Gastroesophageal sphincter (tissue), 4 donors: Measurements from ENCODE around the gene RNF41. TPM values are rescaled to one million over a fixed set of nuclear protein-coding genes. Genes with fewer than 3 reads are reported as not detected.
"Not testable (repeated sequence)": the region's sequence is repeated elsewhere in the genome, so short reads cannot be mapped to it uniquely, and the experiment has no call there.

ENCODE experiments used
- ATAC-seq: fragments of 150-250 bp; one replicate; pipeline ENCODE4 v1.9.1; 2016; ENCODE audit warnings: mild to moderate bottlenecking, moderate library complexity
- H3K27ac ChIP-seq, 4 donors: fragments of 200-600 bp; sonication (generic) in 3 of 4; 1 replicate in 3 of 4; 2 replicates in 1 of 4; pipeline ENCODE4 v1.5.1; 2016 to 2019
- H3K27me3 ChIP-seq: fragments of 200-600 bp; sonication (generic); one replicate; pipeline ENCODE4 v1.5.1; 2019
- H3K36me3 ChIP-seq, 2 donors: fragments of 200-600 bp; sonication (generic); one replicate each; pipeline ENCODE4 v1.5.1; 2019; ENCODE audit warnings: control low read depth in 1 of 2
- H3K4me1 ChIP-seq, 3 donors: fragments of 200-600 bp; sonication (generic); 1 replicate in 2 of 3; 2 replicates in 1 of 3; pipeline ENCODE4 v1.5.1; 2016 to 2019; ENCODE audit warnings: control low read depth in 2 of 3
- H3K4me3 ChIP-seq, 2 donors: fragments of 200-600 bp; sonication (generic); one replicate each; pipeline ENCODE4 v1.5.1; 2019; ENCODE audit warnings: mild to moderate bottlenecking in 1 of 2, moderate library complexity in 1 of 2
- H3K9me3 ChIP-seq, 3 donors: fragments of 200-600 bp; sonication (generic); one replicate each; pipeline ENCODE4 v1.5.1; 2017 to 2019; ENCODE audit warnings: control low read depth in 2 of 3
- CTCF ChIP-seq, 4 experiments: fragments of 200-600 bp in 2 of 4; fragments of 450-650 bp in 2 of 4; sonication (generic) in 1 of 4; IDR thresholded peaks; one replicate each; pipeline ENCODE4 v1.5.1; 2017 to 2019; ENCODE audit warnings: antibody characterized with exemption in 4 of 4, mild to moderate bottlenecking in 2 of 4, moderate library complexity in 2 of 4
- EP300 ChIP-seq: sonication (generic); formaldehyde crosslinking; IDR thresholded peaks from one replicate; pipeline ENCODE4 v1.6.1; 2017; ENCODE audit warnings: antibody characterized with exemption, mild to moderate bottlenecking
- POLR2A ChIP-seq, 2 donors: fragments of 450-650 bp; IDR thresholded peaks; one replicate each; pipeline ENCODE4 v1.6.1; 2017; ENCODE audit warnings: antibody characterized with exemption in 2 of 2, mild to moderate bottlenecking in 2 of 2, moderate library complexity in 1 of 2
- POLR2AphosphoS5 ChIP-seq: sonication (generic); formaldehyde crosslinking; IDR thresholded peaks from one replicate; pipeline ENCODE4 v1.6.1; 2017; ENCODE audit warnings: antibody characterized with exemption
- WGBS, 2 donors: methylation state at CpG; one replicate each; pipeline ENCODE4 v1.1.5; 2018; ENCODE audit warnings: low coverage in 1 of 2; 5-methylcytosine and 5-hydroxymethylcytosine counted together
- total RNA-seq, 4 donors: library from RNA; depleted of rRNA; stranded (reverse); fragments of >200 nt; gene quantifications; one replicate each; pipeline ENCODE4 v1.1.0, GENCODE V29; 2016

The RNF41 gene
- total RNA-seq, 4 donors from 2014 or later, result 63.7 to 119 (median 102) TPM

GRCh38 chr12:56202366-56202765, 19.4 kb downstream of the RNF41 start:
- Histone ChIP-seq H3K27me3 (no peaks in the 10 kb centered on the region), H3K27ac (peak overlapping the region in 2 of 4 donors; percentile 24 to 41)
- WGBS, 2 donors, result 40 to 80% methylated on average over 1 of the region's 1 CpG

GRCh38 chr12:56198836-56199235, 22.9 kb downstream of the RNF41 start:
- ATAC-seq, result no peak
- TF ChIP-seq POLR2A (IDR thresholded peaks at IDR 0.05) (no peak), POLR2AphosphoS5 (no peak), EP300 (no peak), CTCF (IDR thresholded peaks at IDR 0.05) (no peak)
- 32 to 57% methylated on average over 1 of the region's 1 CpG for WGBS, 2 donors

More at GRCh38 chr12:56202366-56202765, 19.4 kb downstream of the RNF41 start:
- Histone ChIP-seq H3K9me3 (no peaks in the 10 kb centered on the region), H3K4me1 (peaks cover 0 to 17% (median 0%) of the 10 kb centered on the region in 3 donors), H3K4me3 (no peak overlapping the region), H3K36me3 (peaks cover 0 to 35% of the 10 kb centered on the region in 2 donors)
- no peak for ATAC-seq
- no peak for TF ChIP-seq POLR2AphosphoS5

DNA sequence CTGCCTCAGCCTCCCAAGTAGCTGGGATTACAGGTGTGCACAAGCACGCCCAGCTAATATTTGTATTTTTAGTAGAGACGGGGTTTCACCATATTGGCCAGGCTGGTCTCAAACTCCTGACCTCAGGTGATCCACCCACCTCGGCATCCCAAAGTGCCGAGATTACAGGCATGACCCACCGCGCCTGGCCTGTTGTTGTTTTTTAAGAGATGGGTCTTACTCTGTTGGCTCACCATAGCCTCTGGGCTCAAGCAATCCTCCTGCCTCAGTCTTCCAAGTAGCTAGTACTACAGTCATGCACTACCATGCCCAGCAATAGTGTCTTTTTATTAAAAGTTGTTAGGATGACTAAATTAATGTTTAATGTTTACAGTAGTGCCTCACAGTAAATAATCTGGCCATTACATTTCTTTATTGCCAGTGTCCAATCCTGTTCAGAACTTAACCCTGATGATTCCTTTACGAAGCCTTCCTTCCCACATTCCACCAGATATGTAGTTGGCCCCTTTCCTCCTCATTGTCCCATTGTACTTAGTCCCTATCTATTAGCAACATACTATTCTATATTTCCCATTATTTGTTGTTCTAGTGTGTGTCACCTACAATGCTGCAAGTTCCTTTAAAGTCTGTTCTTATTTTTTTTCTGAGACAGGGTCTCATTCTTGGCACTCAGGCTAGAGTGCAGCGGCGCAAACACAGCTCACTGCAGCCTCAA, 23.6 kb downstream of the RNF41 start:
- no peak overlapping the region for H3K4me3 ChIP-seq
- TF ChIP-seq CTCF (IDR thresholded peaks at IDR 0.05) (no peak), EP300 (no peak), POLR2AphosphoS5 (no peak), POLR2A (IDR thresholded peaks at IDR 0.05) (no peak)
- no peak for ATAC-seq
- H3K36me3 ChIP-seq, result no peaks in the 10 kb centered on the region
- peaks cover 0 to 6% (median 0%) of the 10 kb centered on the region in 3 donors for H3K4me1 ChIP-seq
- no peaks in the 10 kb centered on the region for H3K9me3 ChIP-seq
- 82 to 87% methylated on average over 6 of the region's 9 CpGs for WGBS, 2 donors
- no peaks in the 10 kb centered on the region for H3K27me3 ChIP-seq
- no peak overlapping the region for H3K27ac ChIP-seq

More at GRCh38 chr12:56198836-56199235, 22.9 kb downstream of the RNF41 start:
- no peaks in the 10 kb centered on the region for H3K27me3 ChIP-seq
- H3K36me3 ChIP-seq, result no peaks in the 10 kb centered on the region
- H3K4me1 ChIP-seq, result peaks cover 0 to 6% (median 0%) of the 10 kb centered on the region in 3 donors
- no peak overlapping the region for H3K27ac ChIP-seq
- H3K9me3 ChIP-seq, result no peaks in the 10 kb centered on the region
- no peak overlapping the region for H3K4me3 ChIP-seq

DNA sequence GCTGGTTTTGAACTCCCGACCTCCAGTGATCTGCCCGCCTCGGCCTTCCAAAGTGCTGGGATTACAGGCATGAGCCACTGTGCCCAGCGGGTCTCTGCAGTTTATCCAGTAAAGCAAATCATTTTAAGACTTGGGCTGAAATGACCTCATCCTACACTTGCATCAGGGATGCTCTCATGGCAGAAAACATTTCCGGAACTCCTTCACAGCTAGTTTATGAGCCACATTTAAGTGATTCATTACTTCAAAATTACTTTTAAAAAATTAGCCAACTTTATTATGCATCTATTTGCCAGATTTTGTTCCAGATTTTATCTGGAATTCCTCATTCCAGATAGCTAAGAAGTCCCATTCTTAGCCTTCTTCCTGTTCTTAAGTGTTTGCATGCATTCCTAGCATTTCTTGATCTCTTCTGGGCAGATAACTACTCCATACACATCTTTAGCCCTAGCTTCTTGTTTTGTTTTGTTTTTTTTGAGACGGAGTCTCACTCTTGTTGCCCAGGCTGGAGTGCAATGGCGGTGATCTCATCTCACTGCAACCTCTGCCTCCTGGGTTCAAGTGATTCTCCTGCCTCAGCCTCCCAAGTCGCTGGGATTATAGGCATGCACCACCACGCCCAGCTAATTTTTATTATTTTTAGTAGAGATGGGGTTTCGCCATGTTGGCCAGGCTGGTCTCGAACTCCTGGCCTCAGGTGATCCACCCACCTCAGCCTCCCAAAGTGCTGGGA, 24.7 kb downstream of the RNF41 start:
- H3K4me3 ChIP-seq, H3K27ac ChIP-seq, H3K36me3 ChIP-seq, H3K9me3 ChIP-seq, H3K4me1 ChIP-seq, H3K27me3 ChIP-seq: not testable (repeated sequence)
- ATAC-seq, result peak; percentile 46
- WGBS, 2 donors, result 61 to 70% methylated on average over 5 to 9 of the region's 11 CpGs

DNA sequence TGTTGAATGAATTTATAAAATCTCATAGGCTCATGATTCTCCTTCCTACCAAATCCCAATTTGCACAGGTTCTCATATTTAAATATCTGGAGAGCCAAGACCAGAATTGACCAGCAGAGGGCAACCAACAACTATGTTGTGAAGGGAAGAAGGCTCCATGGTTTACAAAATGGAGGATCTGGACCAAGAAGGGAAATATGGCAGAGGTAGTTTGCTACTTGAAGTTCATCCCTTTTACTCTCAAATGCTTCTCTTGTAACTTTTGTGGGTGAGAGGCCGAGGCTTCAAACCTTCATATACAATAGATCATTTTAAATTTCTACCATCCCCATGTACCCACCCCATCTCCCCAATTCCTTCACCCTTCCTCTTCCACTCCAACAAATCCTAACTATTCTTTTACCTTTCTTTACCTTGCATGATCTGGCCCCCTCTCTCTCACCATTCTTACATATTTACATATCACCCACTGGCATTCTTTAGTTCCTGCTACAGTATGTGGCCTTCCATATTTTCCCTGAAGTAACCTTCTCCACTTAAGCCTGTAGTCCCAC, 28.6 kb downstream of the RNF41 start:
- 15% methylated on average over 1 of the region's 1 CpG; no CpG with 5 or more reads in 1 of the 2 donors for WGBS, 2 donors
- TF ChIP-seq POLR2A (IDR thresholded peaks at IDR 0.05) (no peak), EP300 (no peak), CTCF (IDR thresholded peaks at IDR 0.05) (peak; percentile 80 to 93 (median 86)), POLR2AphosphoS5 (no peak)
- Histone ChIP-seq H3K9me3 (no peaks in the 10 kb centered on the region), H3K27me3 (no peaks in the 10 kb centered on the region), H3K36me3 (no peaks in the 10 kb centered on the region), H3K27ac (no peak overlapping the region), H3K4me1 (peaks cover 0 to 16% (median 9%) of the 10 kb centered on the region in 3 donors), H3K4me3 (no peak overlapping the region)
- ATAC-seq, result no peak
